H1 (cell line): ENCODE results near the gene GJC2. TPM values are rescaled to one million over a fixed set of nuclear protein-coding genes. Genes with fewer than 3 reads are reported as not detected.

Experiments used
- CTCF ChIA-PET: fragments of 300-600 bp; sonication (Branson Sonifier 250); formaldehyde crosslinking; loops from one replicate; lab custom pipeline; 2021; ENCODE audit not compliant: partially characterized antibody; lab: Charles Lee
- POLR2A ChIA-PET: fragments of 300-600 bp; sonication (Branson Sonifier 250); formaldehyde crosslinking; loops from one replicate; lab custom pipeline; 2021; ENCODE audit warnings: inconsistent platforms; ENCODE audit not compliant: partially characterized antibody; lab: Charles Lee
- DNase-seq, 2 experiments: peaks; one replicate each; pipeline versions ENCODE4 v3.0.0 to v3.0.0-alpha.2; 2010 to 2022; ENCODE audit warnings: low spot score in 2 of 2, low read depth in 1 of 2, mixed read lengths in 1 of 2
- FAIRE-seq: peaks from 2 replicates; lab custom pipeline; 2011; peaks lifted over from hg19 to GRCh38; lab: Jason Lieb, UNC
- H2AFZ ChIP-seq: 2 replicates; pipeline ENCODE4 v1.8.1; 2012; ENCODE audit warnings: low read length, inconsistent platforms
- H2AK5ac ChIP-seq: 2 replicates; pipeline ENCODE4 v1.6.1; 2013; ENCODE audit warnings: low read depth, low read length
- H2BK120ac ChIP-seq: replicated peaks from 2 replicates; pipeline ENCODE3; 2013; ENCODE audit warnings: low read depth, low read length, inconsistent platforms
- H2BK12ac ChIP-seq: 2 replicates; pipeline ENCODE4 v1.6.1; 2013; ENCODE audit warnings: low read depth, low read length
- H2BK15ac ChIP-seq: 2 replicates; pipeline ENCODE4 v1.6.1; 2013; ENCODE audit warnings: low read length
- H2BK20ac ChIP-seq: 2 replicates; pipeline ENCODE4 v1.6.1; 2013; ENCODE audit warnings: low read length
- H2BK5ac ChIP-seq: 2 replicates; pipeline ENCODE4 v1.6.1; 2013; ENCODE audit warnings: low read depth, low read length
- H3K14ac ChIP-seq: 2 replicates; pipeline ENCODE4 v1.6.1; 2013; ENCODE audit warnings: inconsistent platforms; ENCODE audit not compliant: insufficient read length
- H3K18ac ChIP-seq: 2 replicates; pipeline ENCODE4 v1.6.1; 2013; ENCODE audit warnings: low read length; ENCODE audit errors: extremely low read depth
- H3K23ac ChIP-seq: 2 replicates; pipeline ENCODE4 v1.6.1; 2013; ENCODE audit warnings: inconsistent platforms; ENCODE audit not compliant: insufficient read length
- H3K23me2 ChIP-seq: 2 replicates; pipeline ENCODE4 v1.6.1; 2013; ENCODE audit warnings: low read depth, low read length
- H3K27ac ChIP-seq: 2 replicates; pipeline ENCODE4 v1.6.1; 2011; ENCODE audit warnings: low read depth, low read length, inconsistent platforms
- H3K27me3 ChIP-seq, 4 experiments: replicated peaks in 1 of 4; 1 replicate in 1 of 4; 2 replicates in 3 of 4; pipeline versions ENCODE4 v1.6.1 to v1.8.1; 2011 to 2013; ENCODE audit warnings: low read length in 3 of 4, mild to moderate bottlenecking in 3 of 4, inconsistent platforms in 2 of 4, mixed read lengths in 2 of 4, moderate library complexity in 1 of 4; ENCODE audit not compliant: control insufficient read depth in 3 of 4, insufficient read depth in 3 of 4; ENCODE audit errors: extremely low read depth in 1 of 4
- H3K36me3 ChIP-seq, 4 experiments: 2 replicates each; pipeline versions ENCODE4 v1.6.1 to v1.8.1; 2011 to 2013; ENCODE audit warnings: mild to moderate bottlenecking in 4 of 4, low read length in 3 of 4, moderate library complexity in 2 of 4, control low read depth in 1 of 4, inconsistent platforms in 1 of 4; ENCODE audit not compliant: insufficient read depth in 4 of 4, control insufficient read depth in 2 of 4
- H3K4ac ChIP-seq: replicated peaks from 2 replicates; pipeline ENCODE3; 2013; ENCODE audit warnings: low read length, low read depth, mixed read lengths, inconsistent platforms; ENCODE audit not compliant: insufficient read length
- H3K4me1 ChIP-seq, 4 experiments: replicated peaks in 1 of 4; 1 replicate in 1 of 4; 2 replicates in 3 of 4; pipeline versions ENCODE4 v1.6.1 to v1.8.1; 2011 to 2013; ENCODE audit warnings: low read length in 3 of 4, inconsistent platforms in 2 of 4, mixed read lengths in 1 of 4; ENCODE audit not compliant: insufficient read depth in 4 of 4, control insufficient read depth in 3 of 4
- H3K4me2 ChIP-seq, 2 experiments: 2 replicates each; pipeline versions ENCODE4 v1.6.1 to v1.8.1; 2011 to 2013; ENCODE audit warnings: low read depth in 2 of 2, low read length in 2 of 2, control low read depth in 1 of 2, inconsistent platforms in 1 of 2, mild to moderate bottlenecking in 1 of 2; ENCODE audit not compliant: insufficient read depth in 1 of 2
- H3K4me3 ChIP-seq, 4 experiments: fragments of 200-600, 300-600 bp in 1 of 4; sonication (generic), shearing (Covaris generic), sonication (Bioruptor Twin) in 1 of 4; 2 replicates each; pipeline versions ENCODE4 v1.5.1 to v1.8.1; 2011 to 2016; ENCODE audit warnings: low read length in 4 of 4, low read depth in 3 of 4, control low read depth in 2 of 4, inconsistent platforms in 2 of 4, mild to moderate bottlenecking in 2 of 4, mixed read lengths in 1 of 4, moderate library complexity in 1 of 4; ENCODE audit not compliant: insufficient read depth in 2 of 4; ENCODE audit errors: extremely low read depth in 1 of 4
- H3K56ac ChIP-seq: replicated peaks from 2 replicates; pipeline ENCODE3; 2013; ENCODE audit warnings: low read depth, mild to moderate bottlenecking, mixed read lengths, low read length, inconsistent platforms; ENCODE audit not compliant: insufficient read length
- H3K79me1 ChIP-seq: 2 replicates; pipeline ENCODE4 v1.6.1; 2013; ENCODE audit warnings: low read depth, low read length, control low read depth
- H3K79me2 ChIP-seq, 2 experiments: 2 replicates each; pipeline versions ENCODE4 v1.6.1 to v1.8.1; 2012 to 2013; ENCODE audit warnings: low read length in 2 of 2, mild to moderate bottlenecking in 2 of 2, inconsistent platforms in 1 of 2; ENCODE audit not compliant: insufficient read depth in 2 of 2, control insufficient read depth in 1 of 2
- H3K9ac ChIP-seq, 4 experiments: replicated peaks in 1 of 4; 1 replicate in 1 of 4; 2 replicates in 3 of 4; pipeline versions ENCODE4 v1.6.1 to v1.8.1; 2011 to 2013; ENCODE audit warnings: low read depth in 3 of 4, low read length in 3 of 4, control low read depth in 2 of 4, mild to moderate bottlenecking in 2 of 4, moderate library complexity in 2 of 4, inconsistent platforms in 1 of 4; ENCODE audit errors: extremely low read depth in 1 of 4
- H3K9me3 ChIP-seq, 2 experiments: 2 replicates each; pipeline versions ENCODE4 v1.6.1 to v1.8.1; 2012 to 2013; ENCODE audit warnings: mild to moderate bottlenecking in 2 of 2, moderate library complexity in 2 of 2, control low read depth in 1 of 2, inconsistent platforms in 1 of 2, low read depth in 1 of 2, low read length in 1 of 2, mixed read lengths in 1 of 2; ENCODE audit not compliant: insufficient read depth in 2 of 2
- H4K20me1 ChIP-seq, 2 experiments: replicated peaks in 1 of 2; 2 replicates each; pipeline versions ENCODE3 to v1.8.1; 2011 to 2013; ENCODE audit warnings: inconsistent platforms in 2 of 2, low read length in 2 of 2, mild to moderate bottlenecking in 1 of 2; ENCODE audit not compliant: insufficient read depth in 2 of 2, control insufficient read depth in 1 of 2
- H4K5ac ChIP-seq: 2 replicates; pipeline ENCODE4 v1.6.1; 2013; ENCODE audit warnings: low read length, low read depth, mixed read lengths, inconsistent platforms; ENCODE audit not compliant: insufficient read length
- H4K8ac ChIP-seq: 2 replicates; pipeline ENCODE4 v1.8.0; 2013; ENCODE audit warnings: mild to moderate bottlenecking, moderate library complexity, low read length, inconsistent platforms; ENCODE audit not compliant: insufficient read depth; ENCODE audit errors: extremely low read depth
- H4K91ac ChIP-seq: replicated peaks from 2 replicates; pipeline ENCODE3; 2013; ENCODE audit warnings: low read length, mixed read lengths, inconsistent platforms; ENCODE audit not compliant: insufficient read length
- EZH2 ChIP-seq: fragments of 200-600 bp; sonication (generic); IDR thresholded peaks from 2 replicates; pipeline ENCODE4 v1.7.1; 2012; ENCODE audit warnings: low read depth, mild to moderate bottlenecking, moderate library complexity, low read length, inconsistent platforms; ENCODE audit not compliant: severe bottlenecking
- KDM4A ChIP-seq: IDR thresholded peaks from one replicate; pipeline ENCODE4 v1.7.1; 2012; ENCODE audit warnings: low read depth, mild to moderate bottlenecking, moderate library complexity, low read length, inconsistent platforms; ENCODE audit not compliant: severe bottlenecking
- WGBS, 2 experiments: shearing (Covaris generic) in 1 of 2; methylation state at CpG; one replicate each; pipeline versions ENCODE4 v1.1.6 to v1.1.7; 2013 to 2015; ENCODE audit warnings: low lambda C conversion rate in 2 of 2, mixed read lengths in 2 of 2, inconsistent platforms in 1 of 2, low coverage in 1 of 2, missing lambda C conversion rate in 1 of 2; ENCODE audit not compliant: insufficient replicate concordance in 2 of 2, insufficient coverage in 1 of 2, insufficient read length in 1 of 2; ENCODE audit errors: extremely low coverage in 1 of 2, missing lambda C conversion rate in 1 of 2; 5-methylcytosine and 5-hydroxymethylcytosine counted together
- polyA plus RNA-seq, 7 experiments: library from polyadenylated mRNA; depleted of rRNA in 3 of 7; stranded (reverse) in 5 of 7; unstranded in 2 of 7; fragments of >200 nt in 5 of 7; fragments of 200-250 nt in 2 of 7; gene quantifications; 1 replicate in 5 of 7; 2 replicates in 1 of 7; 4 replicates in 1 of 7; pipeline versions ENCODE4 v1.2.1 to v1.2.3, GENCODE V29; 2011 to 2013; ENCODE audit warnings: missing spikeins in 2 of 7, mixed read lengths in 2 of 7
- total RNA-seq: library from RNA; stranded (reverse); fragmentation: NEBNext Ultra II Directional; extraction: Animal tissue kit (Norgen Biotek cat#: 25700); gene quantifications from 2 replicates; pipeline ENCODE4 v1.2.1, GENCODE V29; 2021

The GJC2 gene
- total and polyA plus RNA-seq, 2 of the 8 experiments (the other 6 are each of a cell fraction or from before 2014, with no cell fraction given) = 0.17 to 0.54 TPM

DNA sequence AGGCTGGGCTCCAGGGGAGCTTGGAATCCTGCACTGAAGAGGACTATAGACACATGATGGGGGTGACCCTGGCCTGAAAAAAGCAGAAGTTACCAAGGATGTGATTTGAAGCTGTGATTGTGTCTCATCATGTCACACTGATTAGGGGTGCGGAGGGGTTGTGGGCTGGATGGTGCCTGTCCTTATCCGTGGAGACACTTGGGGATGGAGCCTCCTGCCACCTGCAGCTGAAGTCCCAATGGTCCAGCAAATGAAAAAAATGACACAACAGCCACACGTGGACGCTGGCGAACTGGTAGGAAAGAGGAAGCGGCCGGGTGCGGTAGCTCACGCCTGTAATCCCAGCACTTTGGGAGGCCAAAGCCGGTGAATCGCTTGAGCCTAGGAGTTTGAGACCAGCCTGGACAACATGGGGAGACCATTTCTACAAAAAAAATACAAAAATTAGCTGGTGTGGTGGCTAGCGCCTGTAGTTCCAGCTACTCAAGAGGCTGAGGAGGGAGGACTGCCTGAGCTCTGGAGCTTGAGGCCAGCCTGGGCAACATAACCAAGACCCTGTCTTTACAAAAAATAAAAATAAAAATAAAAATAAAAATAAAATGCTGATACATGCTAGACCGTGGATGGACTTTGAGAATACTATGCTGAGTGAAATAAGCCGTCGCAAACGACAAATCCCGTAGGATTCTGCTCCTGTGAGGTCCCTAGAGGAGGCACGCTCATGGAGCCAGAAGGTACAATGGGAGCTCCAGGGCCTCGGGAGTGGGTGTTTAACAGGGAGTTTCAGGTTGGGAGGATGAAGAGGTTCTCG, 15.0 kb downstream of the GJC2 start:
- Histone ChIP-seq H2BK12ac (peak overlapping the region; percentile 52; the same call in 1 of the 2 replicates), H3K4me1 (peaks cover 0 to 12% (median 8%) of the 10 kb centered on the region in 4 experiments; a peak in 6 of 7 replicates), H2AFZ (peak overlapping the region; percentile 99), H3K79me1 (peaks cover 2% of the 10 kb centered on the region; the same call in 1 of the 2 replicates), H3K4me2 (peak overlapping the region; percentile 64 to 98), H3K4me3 (peak overlapping the region; percentile 48 to 65 (median 52); a peak in 5 of 8 replicates), H2AK5ac (no peak overlapping the region), H3K36me3 (no peaks in the 10 kb centered on the region), H3K27ac (peak overlapping the region; percentile 62; the same call in 1 of the 2 replicates), H4K20me1 (peaks cover 0 to 4% of the 10 kb centered on the region in 2 experiments), H3K56ac (peak overlapping the region; percentile 84), H4K5ac (peak overlapping the region; percentile 53), H2BK20ac (no peak overlapping the region), H3K18ac (peak overlapping the region; percentile 44; the same call in 1 of the 2 replicates), H4K91ac (peak overlapping the region; percentile 75), H2BK15ac (peak overlapping the region; percentile 90; the same call in 1 of the 2 replicates), H4K8ac (peak overlapping the region; percentile 96), H2BK5ac (peak overlapping the region; percentile 40), H2BK120ac (peak overlapping the region; percentile 97), H3K4ac (no peak overlapping the region), H3K9ac (peak overlapping the region in 2 of 4 experiments; percentile 63 to 64; a peak in 5 of 7 replicates), H3K9me3 (no peaks in the 10 kb centered on the region), H3K79me2 (peaks cover 0 to 23% of the 10 kb centered on the region in 2 experiments; a peak in 2 of 4 replicates), H3K23me2 (peaks cover 6% of the 10 kb centered on the region; the same call in 1 of the 2 replicates), H3K14ac (no peak overlapping the region), H3K27me3 (peaks cover 0 to 3% (median 0%) of the 10 kb centered on the region in 4 experiments; a peak in 2 of 7 replicates), H3K23ac (no peak overlapping the region)
- 72% methylated on average over 20 of the region's 20 CpGs; no CpG with 5 or more reads in 1 of the 2 experiments for WGBS, 2 experiments
- FAIRE-seq = no peak
- TF ChIP-seq EZH2 = no peak
- peak; percentile 69 for TF ChIP-seq KDM4A
- POLR2A ChIA-PET = interaction anchor here (0.7 to 6.5 kb wide), 20 partner anchors 8 to 292 kb away, joined by 3 to 44 read pairs (median 4); partner anchors contain the start of genes ARF1, GUK1, MRPL55 and WNT3A
- CTCF ChIA-PET = interaction anchor here (0.7 to 6.2 kb wide), 10 partner anchors 10 to 38 kb away, joined by 3 to 40 read pairs (median 6); partner anchors contain the start of gene GUK1
- no peak for DNase-seq
